Lower lobe of right lung (tissue), 2 donors: ENCODE measurements around the gene PUS1. TPM values are rescaled to one million over a fixed set of nuclear protein-coding genes. Genes with fewer than 3 reads are reported as not detected.
"Not testable (repeated sequence)": the region's sequence is repeated elsewhere in the genome, so short reads cannot be mapped to it uniquely, and the experiment has no call there.

Experiments
- ATAC-seq, 2 donors: fragments of 200-7000 bp; cut with Tn5 transposase; one replicate each; pipeline ENCODE4 v1.9.1; 2020 to 2022; ENCODE audit warnings: mild to moderate bottlenecking in 2 of 2, moderate library complexity in 2 of 2
- DNase-seq: peaks from one replicate; pipeline ENCODE4 v3.0.0-alpha.2; 2020
- H3K27ac ChIP-seq: fragments of 200-600 bp; one replicate; pipeline ENCODE4 v1.8.0; 2022
- H3K27me3 ChIP-seq: fragments of 200-600 bp; one replicate; pipeline ENCODE4 v1.8.0; 2022; ENCODE audit warnings: low read depth
- H3K36me3 ChIP-seq: fragments of 200-600 bp; one replicate; pipeline ENCODE4 v1.8.0; 2022; ENCODE audit warnings: mild to moderate bottlenecking
- H3K4me1 ChIP-seq: fragments of 200-600 bp; one replicate; pipeline ENCODE4 v1.8.0; 2022
- H3K4me3 ChIP-seq: fragments of 200-600 bp; one replicate; pipeline ENCODE4 v1.8.0; 2022; ENCODE audit warnings: mild to moderate bottlenecking
- H3K9me3 ChIP-seq: fragments of 200-600 bp; one replicate; pipeline ENCODE4 v1.8.0; 2022
- intact Hi-C: fragments of 100-400 bp; cut with DNase I; formaldehyde crosslinking; loops from one replicate; pipeline ENCODE4 v1.11.0; 2022
- total RNA-seq: library from RNA; stranded (reverse); fragmentation: NEBNext Ultra II Directional; extraction: Animal tissue kit (Norgen Biotek cat#: 25700); gene quantifications from one replicate; pipeline ENCODE4 v1.2.1, GENCODE V29; 2021
- TF ChIP-seq, protein P1 (sequence below): fragments of 200-600 bp; IDR thresholded peaks from one replicate; pipeline ENCODE4 v1.8.0; 2022; ENCODE audit warnings: antibody characterized with exemption, mild to moderate bottlenecking
- donor health status: DM: no; HTN: yes; CAD: no; lungs with severe emphysema.

Gene PUS1
- total RNA-seq, 1 donor from 2014 or later = 19.1 TPM

DNA sequence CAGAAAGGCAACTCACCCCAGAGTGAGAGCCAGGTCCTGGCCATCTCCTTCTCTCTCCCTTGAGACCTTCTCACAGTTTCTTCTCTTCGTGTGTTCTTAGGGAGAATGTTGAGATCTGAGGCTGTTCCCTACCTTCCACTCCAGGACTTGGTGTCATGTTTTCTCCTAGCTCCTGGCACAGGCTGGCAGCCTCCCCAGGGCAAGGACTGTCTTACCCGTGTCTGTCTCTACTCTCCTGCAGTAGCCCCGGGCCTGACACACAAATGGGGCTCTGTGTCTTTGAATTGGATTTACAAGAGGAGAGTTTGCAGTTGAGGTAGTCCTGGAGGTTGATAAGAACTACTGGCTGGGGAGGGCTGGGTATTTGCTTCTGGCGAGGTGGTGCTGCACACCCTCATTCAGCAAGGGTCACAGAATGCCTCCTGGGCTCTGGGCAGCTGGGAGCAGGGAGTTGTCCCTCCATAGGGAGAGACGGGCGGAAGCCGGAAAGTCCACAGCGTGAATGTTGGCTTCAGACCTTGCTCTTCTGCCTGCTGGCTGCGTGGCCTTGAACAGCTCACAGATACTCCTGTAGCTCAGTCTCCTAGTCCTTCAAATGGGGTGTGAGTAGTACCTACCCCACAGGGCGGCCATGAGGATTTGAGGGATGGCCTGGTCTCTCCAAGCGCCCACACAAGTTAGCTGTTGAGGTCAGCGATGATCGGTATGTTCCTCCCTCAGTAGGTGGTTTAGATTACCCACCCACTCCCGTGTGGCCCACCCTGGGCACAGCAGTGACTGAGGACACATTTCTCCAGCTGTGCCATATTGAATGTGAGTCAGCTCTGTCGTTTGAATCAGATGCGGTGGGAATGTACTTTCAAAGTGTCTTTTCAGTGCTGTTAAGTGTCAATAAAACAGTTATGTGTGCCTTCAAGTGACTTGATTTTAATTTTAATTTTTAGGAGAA, 30.8 kb downstream of the PUS1 start:
- no peak overlapping the region for H3K27ac ChIP-seq
- H3K4me1 ChIP-seq = peaks cover 24% of the 10 kb centered on the region
- DNase-seq (no peak), ATAC-seq (no peak)
- TF ChIP-seq, protein P1, sequence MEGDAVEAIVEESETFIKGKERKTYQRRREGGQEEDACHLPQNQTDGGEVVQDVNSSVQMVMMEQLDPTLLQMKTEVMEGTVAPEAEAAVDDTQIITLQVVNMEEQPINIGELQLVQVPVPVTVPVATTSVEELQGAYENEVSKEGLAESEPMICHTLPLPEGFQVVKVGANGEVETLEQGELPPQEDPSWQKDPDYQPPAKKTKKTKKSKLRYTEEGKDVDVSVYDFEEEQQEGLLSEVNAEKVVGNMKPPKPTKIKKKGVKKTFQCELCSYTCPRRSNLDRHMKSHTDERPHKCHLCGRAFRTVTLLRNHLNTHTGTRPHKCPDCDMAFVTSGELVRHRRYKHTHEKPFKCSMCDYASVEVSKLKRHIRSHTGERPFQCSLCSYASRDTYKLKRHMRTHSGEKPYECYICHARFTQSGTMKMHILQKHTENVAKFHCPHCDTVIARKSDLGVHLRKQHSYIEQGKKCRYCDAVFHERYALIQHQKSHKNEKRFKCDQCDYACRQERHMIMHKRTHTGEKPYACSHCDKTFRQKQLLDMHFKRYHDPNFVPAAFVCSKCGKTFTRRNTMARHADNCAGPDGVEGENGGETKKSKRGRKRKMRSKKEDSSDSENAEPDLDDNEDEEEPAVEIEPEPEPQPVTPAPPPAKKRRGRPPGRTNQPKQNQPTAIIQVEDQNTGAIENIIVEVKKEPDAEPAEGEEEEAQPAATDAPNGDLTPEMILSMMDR = no peak
- H3K9me3 ChIP-seq = no peaks in the 10 kb centered on the region
- H3K36me3 ChIP-seq = peaks cover 16% of the 10 kb centered on the region
- no peak overlapping the region for H3K4me3 ChIP-seq
- intact Hi-C loops = no loop called here
- H3K27me3 ChIP-seq = no peaks in the 10 kb centered on the region

DNA sequence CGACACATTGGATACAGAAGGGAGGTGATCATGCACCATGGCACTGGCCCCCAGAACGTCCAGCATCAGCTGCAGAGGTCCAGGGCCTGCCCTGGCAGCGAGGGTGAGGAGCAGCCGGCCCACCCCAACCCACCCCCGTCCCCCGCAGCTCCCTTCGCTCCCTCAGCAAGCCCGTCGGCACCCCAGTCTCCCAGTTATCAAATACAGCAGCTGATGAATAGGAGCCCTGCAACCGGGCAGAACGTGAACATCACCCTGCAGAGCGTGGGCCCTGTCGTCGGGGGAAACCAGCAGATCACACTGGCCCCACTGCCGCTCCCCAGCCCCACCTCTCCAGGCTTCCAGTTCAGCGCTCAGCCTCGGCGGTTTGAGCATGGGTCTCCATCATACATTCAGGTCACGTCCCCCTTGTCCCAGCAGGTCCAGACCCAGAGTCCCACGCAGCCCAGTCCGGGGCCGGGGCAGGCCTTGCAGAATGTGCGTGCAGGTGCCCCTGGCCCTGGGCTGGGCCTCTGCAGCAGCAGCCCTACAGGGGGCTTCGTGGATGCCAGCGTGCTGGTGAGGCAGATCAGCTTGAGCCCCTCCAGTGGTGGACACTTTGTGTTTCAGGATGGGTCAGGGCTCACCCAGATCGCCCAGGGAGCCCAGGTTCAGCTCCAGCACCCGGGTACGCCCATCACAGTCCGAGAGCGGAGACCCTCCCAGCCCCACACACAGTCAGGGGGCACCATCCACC, 31.7 kb downstream of the PUS1 start:
- H3K27me3 ChIP-seq, DNase-seq, H3K27ac ChIP-seq, H3K9me3 ChIP-seq, H3K4me3 ChIP-seq, intact Hi-C loops: not testable (repeated sequence)
- Histone ChIP-seq H3K4me1 (peaks cover 29% of the 10 kb centered on the region), H3K36me3 (peaks cover 16% of the 10 kb centered on the region)
- ATAC-seq = peak in 1 of 2 donors; percentile 27

DNA sequence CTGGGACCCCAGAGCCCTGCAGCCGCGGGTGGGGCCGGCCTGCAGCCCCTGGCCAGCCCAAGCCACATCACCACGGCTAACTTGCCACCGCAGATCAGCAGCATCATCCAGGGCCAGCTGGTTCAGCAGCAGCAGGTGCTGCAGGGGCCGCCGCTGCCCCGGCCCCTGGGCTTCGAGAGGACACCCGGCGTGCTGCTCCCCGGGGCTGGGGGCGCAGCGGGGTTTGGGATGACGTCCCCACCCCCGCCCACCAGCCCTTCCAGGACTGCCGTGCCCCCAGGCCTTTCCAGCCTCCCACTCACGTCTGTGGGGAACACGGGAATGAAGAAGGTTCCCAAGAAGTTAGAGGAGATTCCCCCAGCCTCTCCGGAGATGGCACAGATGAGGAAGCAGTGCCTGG, 32.3 kb downstream of the PUS1 start:
- ATAC-seq, H3K27ac ChIP-seq, H3K9me3 ChIP-seq, H3K4me3 ChIP-seq, H3K27me3 ChIP-seq, intact Hi-C loops, DNase-seq: not testable (repeated sequence)
- Histone ChIP-seq H3K4me1 (peaks cover 25% of the 10 kb centered on the region), H3K36me3 (peaks cover 16% of the 10 kb centered on the region)

DNA sequence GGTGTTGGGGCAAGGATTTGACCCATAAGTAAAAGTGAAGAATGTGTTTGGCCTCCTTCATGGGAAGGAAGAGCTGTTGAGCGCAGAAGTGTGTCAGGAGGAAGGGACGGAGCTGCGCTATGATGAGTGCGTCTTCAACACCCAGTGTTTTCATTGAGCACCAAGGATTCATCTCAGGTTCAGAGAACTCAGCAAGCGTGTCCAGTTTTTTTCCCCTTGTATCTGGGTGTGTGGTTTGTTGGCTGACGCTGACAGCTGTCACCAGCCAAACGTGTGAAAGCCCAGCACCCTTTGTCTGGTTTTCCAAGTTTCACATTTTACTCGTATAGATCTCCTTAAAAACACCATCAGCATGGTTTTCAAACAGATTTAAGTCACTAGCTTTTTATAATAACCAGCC, 33.0 kb downstream of the PUS1 start:
- no peak for DNase-seq
- no peak overlapping the region for H3K4me3 ChIP-seq

DNA sequence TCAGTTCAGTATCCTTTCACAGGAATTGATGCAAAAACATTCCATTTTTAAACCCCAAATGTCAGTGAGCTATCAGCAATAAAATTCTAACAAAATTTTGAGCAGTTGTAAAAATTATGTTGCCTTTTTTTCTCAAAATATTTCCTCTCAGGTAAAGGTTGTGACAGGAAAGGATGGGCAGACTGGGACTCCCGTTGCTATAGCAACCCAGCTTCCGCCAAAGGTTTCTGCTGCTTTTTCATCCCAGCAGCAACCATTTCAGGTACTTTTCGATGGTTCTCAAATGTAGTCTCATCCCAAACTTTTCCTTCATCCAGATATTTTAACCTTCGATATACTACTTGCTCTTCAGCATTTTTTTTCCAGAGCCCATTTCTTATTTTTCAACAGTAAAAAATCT, 34.3 kb downstream of the PUS1 start:
- peaks cover 16% of the 10 kb centered on the region for H3K36me3 ChIP-seq
- no peak overlapping the region for H3K4me3 ChIP-seq
- H3K4me1 ChIP-seq = peaks cover 11% of the 10 kb centered on the region
- H3K27ac ChIP-seq = no peak overlapping the region
- no peaks in the 10 kb centered on the region for H3K27me3 ChIP-seq
- ATAC-seq (no peak), DNase-seq (no peak)
- intact Hi-C loops = no loop called here
- no peaks in the 10 kb centered on the region for H3K9me3 ChIP-seq
- TF ChIP-seq, protein P1 = no peak

More for the DNA sequence above, 33.0 kb downstream of the PUS1 start:
- no peak for ATAC-seq
- H3K27me3 ChIP-seq = no peaks in the 10 kb centered on the region
- peaks cover 20% of the 10 kb centered on the region for H3K4me1 ChIP-seq
- H3K36me3 ChIP-seq = peaks cover 16% of the 10 kb centered on the region
- intact Hi-C loops = no loop called here
- no peak overlapping the region for H3K27ac ChIP-seq
- no peaks in the 10 kb centered on the region for H3K9me3 ChIP-seq
- TF ChIP-seq, protein P1 = no peak

DNA sequence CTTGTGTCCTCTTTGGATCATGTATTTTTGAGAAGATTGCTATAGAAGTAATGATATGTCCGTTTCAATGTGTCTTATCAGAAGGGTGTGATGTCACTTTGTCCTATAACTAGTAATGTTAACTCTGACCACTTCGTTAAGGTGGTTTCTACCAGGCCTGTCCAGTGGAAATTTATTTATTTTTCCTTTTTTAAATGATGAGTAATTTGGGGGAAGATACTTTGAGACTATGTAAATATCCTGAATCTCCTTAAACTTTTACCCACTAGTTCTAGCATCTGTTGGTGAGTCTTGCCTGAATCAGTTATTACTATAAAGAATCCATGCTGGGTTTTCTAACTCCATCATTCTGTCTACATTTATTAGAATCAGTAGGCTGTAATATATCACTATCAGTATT, 36.0 kb downstream of the PUS1 start:
- intact Hi-C loops = no loop called here
- no peak overlapping the region for H3K4me3 ChIP-seq
- TF ChIP-seq, protein P1 = no peak
- DNase-seq (no peak), ATAC-seq (no peak)
- peaks cover 15% of the 10 kb centered on the region for H3K36me3 ChIP-seq
- H3K27me3 ChIP-seq = no peaks in the 10 kb centered on the region
- H3K9me3 ChIP-seq = no peaks in the 10 kb centered on the region
- no peak overlapping the region for H3K27ac ChIP-seq
- peaks cover 5% of the 10 kb centered on the region for H3K4me1 ChIP-seq
